ENCODE results near the gene PRR20G. TPM values are rescaled to one million over a fixed set of nuclear protein-coding genes. Genes with fewer than 3 reads are reported as not detected.

The PRR20G gene
- total RNA-seq, 2 donors from 2014 or later = not detected

DNA sequence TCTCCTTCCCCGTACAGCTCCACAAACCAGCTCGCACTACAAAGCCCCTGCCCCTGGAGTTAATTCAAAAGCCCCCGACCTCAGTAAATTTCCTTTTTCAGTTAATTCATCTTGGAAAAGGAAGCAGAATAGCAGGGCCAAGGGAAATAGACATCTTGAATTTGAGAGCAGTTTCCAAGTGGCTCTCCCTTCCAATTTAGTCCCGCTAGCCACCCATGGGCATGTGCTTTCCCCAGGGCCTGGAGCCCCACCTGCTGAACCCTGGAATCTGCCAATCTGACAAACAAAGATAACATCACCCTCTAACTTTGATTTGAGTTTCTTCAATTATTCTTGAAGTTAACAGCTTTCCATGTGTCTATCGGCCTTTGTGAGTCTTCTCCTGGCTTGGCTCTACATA lies 31.7 kb downstream of the PRR20G start:
- Histone ChIP-seq H3K36me3 (no peaks in the 10 kb centered on the region), H3K9me3 (no peaks in the 10 kb centered on the region), H3K4me1 (ENCODE audit: control insufficient read depth in 1 of 2, low read depth in 2 of 2) (no peaks in the 10 kb centered on the region), H3K27ac (no peak overlapping the region), H3K27me3 (replicated peaks; ENCODE audit: insufficient read depth) (no peaks in the 10 kb centered on the region), H3K4me3 (no peak overlapping the region)
- ATAC-seq (ENCODE audit: insufficient number of reproducible peaks, low FRiP score, low read depth) (no peak), DNase-seq (ENCODE audit: low spot score) (no peak)
- TF ChIP-seq, protein P1, sequence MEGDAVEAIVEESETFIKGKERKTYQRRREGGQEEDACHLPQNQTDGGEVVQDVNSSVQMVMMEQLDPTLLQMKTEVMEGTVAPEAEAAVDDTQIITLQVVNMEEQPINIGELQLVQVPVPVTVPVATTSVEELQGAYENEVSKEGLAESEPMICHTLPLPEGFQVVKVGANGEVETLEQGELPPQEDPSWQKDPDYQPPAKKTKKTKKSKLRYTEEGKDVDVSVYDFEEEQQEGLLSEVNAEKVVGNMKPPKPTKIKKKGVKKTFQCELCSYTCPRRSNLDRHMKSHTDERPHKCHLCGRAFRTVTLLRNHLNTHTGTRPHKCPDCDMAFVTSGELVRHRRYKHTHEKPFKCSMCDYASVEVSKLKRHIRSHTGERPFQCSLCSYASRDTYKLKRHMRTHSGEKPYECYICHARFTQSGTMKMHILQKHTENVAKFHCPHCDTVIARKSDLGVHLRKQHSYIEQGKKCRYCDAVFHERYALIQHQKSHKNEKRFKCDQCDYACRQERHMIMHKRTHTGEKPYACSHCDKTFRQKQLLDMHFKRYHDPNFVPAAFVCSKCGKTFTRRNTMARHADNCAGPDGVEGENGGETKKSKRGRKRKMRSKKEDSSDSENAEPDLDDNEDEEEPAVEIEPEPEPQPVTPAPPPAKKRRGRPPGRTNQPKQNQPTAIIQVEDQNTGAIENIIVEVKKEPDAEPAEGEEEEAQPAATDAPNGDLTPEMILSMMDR (IDR thresholded peaks at IDR 0.05) = no peak

DNA sequence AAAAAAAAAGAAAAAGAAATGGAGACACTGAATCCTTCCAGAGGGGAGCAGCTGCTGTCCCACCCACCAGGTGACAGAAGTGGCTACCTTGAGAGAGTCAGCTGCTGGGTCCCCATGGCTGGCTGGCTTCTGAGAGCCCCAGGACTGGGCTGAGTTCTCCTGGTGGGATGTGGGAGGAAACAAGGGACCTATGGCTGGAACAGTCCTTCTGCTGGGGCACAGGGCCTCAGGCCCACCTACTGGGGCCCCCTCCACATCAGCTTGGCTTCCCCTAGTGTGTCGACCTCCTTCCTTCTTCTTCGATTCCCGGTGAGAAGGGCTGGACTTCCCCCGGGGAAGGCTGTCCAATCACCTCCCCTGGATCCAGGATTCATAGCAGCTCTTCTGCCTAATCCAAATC lies 32.3 kb downstream of the PRR20G start:
- H3K36me3 ChIP-seq = no peaks in the 10 kb centered on the region
- H3K4me1 ChIP-seq (ENCODE audit: control insufficient read depth in 1 of 2, low read depth in 2 of 2) = no peaks in the 10 kb centered on the region
- H3K9me3 ChIP-seq = no peaks in the 10 kb centered on the region
- no peak overlapping the region for H3K27ac ChIP-seq
- H3K27me3 ChIP-seq (replicated peaks; ENCODE audit: insufficient read depth) = no peaks in the 10 kb centered on the region
- ATAC-seq (ENCODE audit: insufficient number of reproducible peaks, low FRiP score, low read depth) (no peak), DNase-seq (ENCODE audit: low spot score) (no peak)
- H3K4me3 ChIP-seq = no peak overlapping the region
- TF ChIP-seq, protein P1 (IDR thresholded peaks at IDR 0.05) = no peak

DNA sequence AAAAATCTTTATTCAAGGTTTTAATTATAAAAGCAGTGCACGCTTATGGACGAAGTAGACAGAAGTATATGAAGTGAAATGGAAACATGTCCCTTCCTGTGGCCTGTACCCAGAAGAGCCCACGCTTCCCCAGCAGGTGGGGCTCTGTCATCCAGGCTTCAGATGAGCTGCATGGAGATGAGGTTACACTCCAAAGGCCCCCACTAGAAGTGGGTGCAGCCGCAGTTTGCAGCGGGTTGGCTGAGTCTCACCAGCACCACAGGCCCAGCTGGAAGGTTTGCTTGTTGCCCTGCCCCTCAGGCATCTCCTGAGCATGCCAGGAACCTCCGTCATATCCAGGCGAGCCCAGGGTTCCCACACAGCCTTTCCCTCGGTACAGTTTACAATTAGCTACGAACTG lies 33.1 kb downstream of the PRR20G start:
- Histone ChIP-seq H3K27me3 (replicated peaks; ENCODE audit: insufficient read depth) (no peaks in the 10 kb centered on the region), H3K4me1 (ENCODE audit: control insufficient read depth in 1 of 2, low read depth in 2 of 2) (no peaks in the 10 kb centered on the region), H3K9me3 (no peaks in the 10 kb centered on the region), H3K4me3 (no peak overlapping the region), H3K27ac (no peak overlapping the region), H3K36me3 (no peaks in the 10 kb centered on the region)
- DNase-seq (ENCODE audit: low spot score) = no peak
- TF ChIP-seq, protein P1 (IDR thresholded peaks at IDR 0.05) = no peak
- ATAC-seq (ENCODE audit: insufficient number of reproducible peaks, low FRiP score, low read depth) = no peak

DNA sequence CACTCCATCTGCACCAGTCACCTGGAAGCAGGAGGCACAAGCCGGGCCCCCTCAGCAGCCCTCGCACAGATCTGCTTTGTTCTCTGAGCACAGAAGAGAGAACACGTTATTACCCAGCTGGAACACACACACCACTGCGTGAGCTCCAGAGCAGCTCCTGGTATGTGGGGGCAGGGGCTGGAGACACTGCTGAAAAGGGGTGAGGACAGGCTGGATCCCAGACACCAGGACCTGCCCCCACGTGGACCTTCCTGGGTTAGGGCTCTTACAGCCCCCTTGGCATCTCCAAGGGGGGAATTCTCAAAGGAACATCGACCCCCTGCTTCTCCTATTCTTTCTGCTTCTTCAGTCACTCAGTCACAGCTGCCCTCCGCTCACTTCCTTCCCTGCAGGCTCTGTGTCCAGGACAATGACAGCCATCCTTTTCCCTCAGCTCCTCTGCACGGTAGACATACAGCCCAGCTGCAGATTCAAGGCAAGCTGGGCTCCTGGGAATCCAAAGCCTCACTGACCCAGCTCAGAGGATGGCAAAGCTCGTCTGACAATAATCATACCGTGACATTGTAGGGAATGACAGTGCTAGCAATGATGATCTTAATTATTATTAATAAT lies 33.7 kb downstream of the PRR20G start:
- no peaks in the 10 kb centered on the region for H3K9me3 ChIP-seq

DNA sequence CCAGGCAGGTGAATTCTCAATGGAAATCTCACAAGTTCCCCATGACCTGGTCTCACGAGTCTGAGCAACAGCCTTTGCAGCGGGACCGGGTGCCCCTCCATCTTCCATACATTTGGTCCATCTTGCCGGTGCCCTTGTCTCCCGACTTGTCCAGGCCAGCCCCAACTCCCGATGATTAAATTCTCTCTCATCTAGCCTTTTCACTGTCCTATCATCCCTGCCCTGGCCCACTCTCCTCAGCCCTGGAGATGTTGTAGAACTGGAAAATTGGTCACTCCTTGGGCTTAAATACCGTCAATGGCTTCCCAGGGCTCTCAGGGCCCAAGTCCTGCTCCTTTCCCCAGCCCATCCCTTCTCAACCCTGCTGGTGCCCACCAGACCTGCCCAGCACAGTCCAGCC lies 34.4 kb downstream of the PRR20G start:
- H3K4me1 ChIP-seq (ENCODE audit: control insufficient read depth in 1 of 2, low read depth in 2 of 2) = no peaks in the 10 kb centered on the region
- DNase-seq (ENCODE audit: low spot score) (no peak), ATAC-seq (ENCODE audit: insufficient number of reproducible peaks, low FRiP score, low read depth) (no peak)
- H3K9me3 ChIP-seq = no peaks in the 10 kb centered on the region
- TF ChIP-seq, protein P1 (IDR thresholded peaks at IDR 0.05) = no peak
- H3K4me3 ChIP-seq = no peak overlapping the region
- H3K27me3 ChIP-seq (replicated peaks; ENCODE audit: insufficient read depth) = no peaks in the 10 kb centered on the region
- H3K27ac ChIP-seq = no peak overlapping the region
- no peaks in the 10 kb centered on the region for H3K36me3 ChIP-seq

More for the DNA sequence above, 33.7 kb downstream of the PRR20G start:
- TF ChIP-seq, protein P1 (IDR thresholded peaks at IDR 0.05) = no peak
- Histone ChIP-seq H3K36me3 (no peaks in the 10 kb centered on the region), H3K4me1 (ENCODE audit: control insufficient read depth in 1 of 2, low read depth in 2 of 2) (no peaks in the 10 kb centered on the region), H3K4me3 (no peak overlapping the region), H3K27ac (no peak overlapping the region), H3K27me3 (replicated peaks; ENCODE audit: insufficient read depth) (no peaks in the 10 kb centered on the region)
- ATAC-seq (ENCODE audit: insufficient number of reproducible peaks, low FRiP score, low read depth) (no peak), DNase-seq (ENCODE audit: low spot score) (no peak)
